Kidney (tissue), 14 donors: ENCODE data around the gene SHLD1. TPM values are rescaled to one million over a fixed set of nuclear protein-coding genes. Genes with fewer than 3 reads are reported as not detected.

Experiments used
- DNase-seq, 5 donors: peaks; one replicate each; pipeline ENCODE4 v3.0.0-alpha.2; 2013 to 2020
- FAIRE-seq: peaks from 2 replicates; lab custom pipeline; 2012; peaks lifted over from hg19 to GRCh38; lab: Jason Lieb, UNC
- H3K27ac ChIP-seq, 2 donors: one replicate each; pipeline ENCODE4 v1.7.0; 2013; ENCODE audit warnings: low read depth in 2 of 2, low read length in 2 of 2, inconsistent platforms in 1 of 2
- H3K27me3 ChIP-seq: one replicate; pipeline ENCODE4 v1.7.1; 2013; ENCODE audit warnings: low read length, inconsistent platforms; ENCODE audit not compliant: control insufficient read depth, insufficient read depth
- H3K36me3 ChIP-seq, 3 donors: one replicate each; pipeline versions ENCODE4 v1.7.0 to v1.7.1; 2013; ENCODE audit warnings: low read length in 3 of 3, control low read depth in 1 of 3, inconsistent platforms in 1 of 3; ENCODE audit not compliant: insufficient read depth in 3 of 3, control insufficient read depth in 2 of 3
- H3K4me1 ChIP-seq, 3 donors: one replicate each; pipeline versions ENCODE4 v1.7.0 to v1.7.1; 2013; ENCODE audit warnings: low read length in 3 of 3, inconsistent platforms in 1 of 3, low read depth in 1 of 3; ENCODE audit not compliant: control insufficient read depth in 2 of 3, insufficient read depth in 2 of 3
- H3K4me3 ChIP-seq, 3 donors: one replicate each; pipeline versions ENCODE4 v1.7.0 to v1.8.1; 2013; ENCODE audit warnings: low read length in 3 of 3, control low read depth in 1 of 3, inconsistent platforms in 1 of 3
- H3K9ac ChIP-seq, 3 donors: one replicate each; pipeline versions ENCODE4 v1.7.0 to v1.7.1; 2013; ENCODE audit warnings: low read length in 3 of 3, control low read depth in 1 of 3, inconsistent platforms in 1 of 3
- H3K9me3 ChIP-seq, 3 donors: one replicate each; pipeline versions ENCODE4 v1.7.0 to v1.7.1; 2013; ENCODE audit warnings: low read length in 3 of 3, control low read depth in 1 of 3, inconsistent platforms in 1 of 3; ENCODE audit not compliant: control insufficient read depth in 2 of 3, insufficient read depth in 1 of 3
- intact Hi-C: fragments of 100-400 bp; cut with DNase I; formaldehyde crosslinking; loops from one replicate; pipeline ENCODE4 v1.11.1; 2022
- polyA plus RNA-seq: library from polyadenylated mRNA; stranded (reverse); fragments of 350-450 nt; fragmentation: Illumina TruSeq; extraction: RNeasy Lipid Tissue Mini Kit (QIAGEN cat#74804); gene quantifications from one replicate; pipeline ENCODE4 v1.2.3, GENCODE V29; 2014; ENCODE audit warnings: low read depth, low replicate concordance; ENCODE audit not compliant: insufficient read depth
- total RNA-seq: library from RNA; stranded (reverse); fragmentation: NEBNext Ultra II Directional; extraction: Animal tissue kit (Norgen Biotek cat#: 25700); gene quantifications from one replicate; pipeline ENCODE4 v1.2.1, GENCODE V29; 2021
- TF ChIP-seq, protein P1 (sequence below): IDR thresholded peaks from 3 replicates; pipeline ENCODE4 v1.5.1; 2012; ENCODE audit warnings: mild to moderate bottlenecking, moderate library complexity, borderline replicate concordance; ENCODE audit not compliant: insufficient read depth; ENCODE audit errors: extremely low read depth
- donor health status: control.
- donor health status: control.
- donor health status: control.
- donor health status: control.
- donor health status: control.
- donor health status: DM: yes; HTN: yes; CAD: no.
- donor health status: Normal renal cell carcinoma (clear cell type).

SHLD1 gene
- total and polyA plus RNA-seq, 2 donors from 2014 or later = 6.1 to 7.2 TPM

DNA sequence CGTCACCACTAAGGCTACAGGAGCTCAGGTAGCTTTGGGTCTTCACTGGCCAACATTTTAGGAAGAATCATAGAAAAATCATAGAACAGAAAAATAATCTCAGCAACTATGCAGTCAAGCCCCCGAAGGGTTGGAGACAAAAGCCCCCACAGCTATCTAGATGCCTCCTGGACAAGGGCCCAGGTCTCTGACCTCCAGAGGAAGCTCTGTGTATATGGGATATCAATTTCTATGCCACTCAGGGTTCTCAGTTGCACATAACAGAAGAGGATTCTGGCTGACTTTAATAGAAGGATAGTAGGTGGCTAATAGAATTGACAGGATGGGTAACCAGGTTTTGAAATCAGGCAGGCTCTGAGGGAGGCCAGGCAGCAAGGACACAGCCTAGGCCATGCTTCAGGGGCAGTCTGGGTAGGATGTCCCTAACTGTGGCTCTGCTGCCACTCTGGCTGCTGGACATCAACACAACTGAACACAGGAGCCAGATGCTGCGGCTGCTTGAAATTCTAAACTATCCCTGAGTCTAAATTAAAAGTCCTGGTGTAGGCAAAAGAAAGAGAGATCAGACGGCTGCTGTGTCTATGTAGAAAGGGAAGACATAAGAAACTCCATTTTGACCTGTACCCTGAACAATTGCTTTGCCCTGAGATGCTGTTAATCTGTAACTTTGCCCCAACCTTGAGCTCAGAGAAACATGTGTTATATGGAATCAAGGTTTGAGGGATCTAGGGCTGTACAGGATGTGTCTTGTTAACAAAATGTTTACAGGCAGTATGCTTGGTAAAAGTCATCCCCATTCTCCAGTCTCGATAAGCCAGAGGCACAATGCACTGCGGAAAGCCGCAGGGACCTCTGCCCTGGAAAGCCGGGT lies 134.5 kb downstream of the SHLD1 start:
- Histone ChIP-seq H3K9ac (no peak overlapping the region), H3K36me3 (no peaks in the 10 kb centered on the region), H3K27ac (no peak overlapping the region), H3K9me3 (no peaks in the 10 kb centered on the region), H3K4me1 (peaks cover 0 to 6% (median 4%) of the 10 kb centered on the region in 3 donors), H3K4me3 (no peak overlapping the region), H3K27me3 (no peaks in the 10 kb centered on the region)
- DNase-seq (peak in 1 of 5 donors; percentile 17), FAIRE-seq (no peak)
- intact Hi-C loops = no loop called here
- TF ChIP-seq, protein P1, sequence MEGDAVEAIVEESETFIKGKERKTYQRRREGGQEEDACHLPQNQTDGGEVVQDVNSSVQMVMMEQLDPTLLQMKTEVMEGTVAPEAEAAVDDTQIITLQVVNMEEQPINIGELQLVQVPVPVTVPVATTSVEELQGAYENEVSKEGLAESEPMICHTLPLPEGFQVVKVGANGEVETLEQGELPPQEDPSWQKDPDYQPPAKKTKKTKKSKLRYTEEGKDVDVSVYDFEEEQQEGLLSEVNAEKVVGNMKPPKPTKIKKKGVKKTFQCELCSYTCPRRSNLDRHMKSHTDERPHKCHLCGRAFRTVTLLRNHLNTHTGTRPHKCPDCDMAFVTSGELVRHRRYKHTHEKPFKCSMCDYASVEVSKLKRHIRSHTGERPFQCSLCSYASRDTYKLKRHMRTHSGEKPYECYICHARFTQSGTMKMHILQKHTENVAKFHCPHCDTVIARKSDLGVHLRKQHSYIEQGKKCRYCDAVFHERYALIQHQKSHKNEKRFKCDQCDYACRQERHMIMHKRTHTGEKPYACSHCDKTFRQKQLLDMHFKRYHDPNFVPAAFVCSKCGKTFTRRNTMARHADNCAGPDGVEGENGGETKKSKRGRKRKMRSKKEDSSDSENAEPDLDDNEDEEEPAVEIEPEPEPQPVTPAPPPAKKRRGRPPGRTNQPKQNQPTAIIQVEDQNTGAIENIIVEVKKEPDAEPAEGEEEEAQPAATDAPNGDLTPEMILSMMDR = no peak

DNA sequence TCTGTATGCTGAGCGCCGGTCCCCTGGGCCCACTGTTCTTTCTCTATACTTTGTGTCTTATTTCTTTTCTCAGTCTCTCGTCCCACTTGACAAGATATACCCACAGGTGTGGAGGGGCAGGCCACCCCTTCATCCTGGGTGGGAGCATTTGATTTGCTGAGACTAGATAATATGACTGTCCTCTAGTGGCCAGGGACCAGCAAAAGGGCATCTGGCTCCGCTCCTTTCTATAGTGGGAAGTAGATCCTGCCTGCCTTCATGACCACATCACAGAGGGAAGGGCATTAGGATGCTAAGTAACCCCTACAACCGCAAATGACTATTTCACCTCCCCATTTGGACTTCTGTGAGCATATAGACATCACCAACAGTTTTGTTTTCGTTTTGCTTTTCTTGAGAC lies 135.7 kb downstream of the SHLD1 start:
- Histone ChIP-seq H3K9ac (no peak overlapping the region), H3K27me3 (no peaks in the 10 kb centered on the region), H3K4me3 (no peak overlapping the region), H3K9me3 (no peaks in the 10 kb centered on the region), H3K27ac (no peak overlapping the region), H3K4me1 (peaks cover 0 to 6% (median 4%) of the 10 kb centered on the region in 3 donors), H3K36me3 (no peaks in the 10 kb centered on the region)
- FAIRE-seq (no peak), DNase-seq (no peak)
- TF ChIP-seq, protein P1 = no peak
- intact Hi-C loops = no loop called here

- H3K9ac ChIP-seq = no peak overlapping the region
- TF ChIP-seq, protein P1 = no peak
- FAIRE-seq (no peak), DNase-seq (peak in 3 of 5 donors; percentile 13 to 30 (median 28))
- no peaks in the 10 kb centered on the region for H3K27me3 ChIP-seq
- intact Hi-C loops = no loop called here
- no peaks in the 10 kb centered on the region for H3K9me3 ChIP-seq
- no peak overlapping the region for H3K27ac ChIP-seq
- H3K4me3 ChIP-seq = no peak overlapping the region
- H3K36me3 ChIP-seq = no peaks in the 10 kb centered on the region
- H3K4me1 ChIP-seq = peaks cover 0 to 6% (median 4%) of the 10 kb centered on the region in 3 donors
Observed at GRCh38 chr20:5886788-5887187, 136.6 kb downstream of the SHLD1 start.
